GM12801 (cell line): Measurements from ENCODE around the gene CD200R1.

Experiments used
- CTCF ChIP-seq: IDR thresholded peaks from one replicate; pipeline ENCODE4 v1.5.1; 2011; ENCODE audit warnings: control low read depth; ENCODE audit not compliant: insufficient read length; ENCODE audit errors: extremely low read depth

Gene CD200R1

GRCh38 chr3:112974894-112975293 lies at the start of gene CD200R1:
Gene CD200R1, minus strand, starts transcription at chr3:112975103. Its CDS starts 246 bp downstream, at chr3:112974857.
- TF ChIP-seq CTCF, result no peak

DNA sequence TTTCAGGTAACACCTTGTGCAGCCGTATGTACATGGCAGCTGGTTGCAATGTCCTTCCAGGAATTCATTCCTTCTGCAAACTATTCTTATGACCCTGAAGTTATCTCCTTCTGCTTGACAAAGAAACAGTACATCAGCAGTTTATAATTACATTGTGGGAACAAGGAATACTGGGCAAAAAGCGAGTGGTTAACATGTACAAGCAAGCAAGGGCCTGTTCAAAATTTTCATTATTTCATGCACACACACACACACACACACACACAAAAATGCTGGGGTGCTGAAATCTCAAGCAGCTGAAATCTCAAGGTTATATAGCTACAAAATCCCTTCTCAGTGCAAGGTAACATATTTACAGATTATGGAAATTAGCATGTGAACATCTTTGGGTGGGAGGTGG lies 46.6 kb upstream of the CD200R1 start:
- TF ChIP-seq CTCF, result no peak

- no peak for TF ChIP-seq CTCF
Measured at GRCh38 chr3:113019182-113020137, 44.6 kb upstream of the CD200R1 start.

- no peak for TF ChIP-seq CTCF
Measured at GRCh38 chr3:113018536-113019181, 43.8 kb upstream of the CD200R1 start.

DNA sequence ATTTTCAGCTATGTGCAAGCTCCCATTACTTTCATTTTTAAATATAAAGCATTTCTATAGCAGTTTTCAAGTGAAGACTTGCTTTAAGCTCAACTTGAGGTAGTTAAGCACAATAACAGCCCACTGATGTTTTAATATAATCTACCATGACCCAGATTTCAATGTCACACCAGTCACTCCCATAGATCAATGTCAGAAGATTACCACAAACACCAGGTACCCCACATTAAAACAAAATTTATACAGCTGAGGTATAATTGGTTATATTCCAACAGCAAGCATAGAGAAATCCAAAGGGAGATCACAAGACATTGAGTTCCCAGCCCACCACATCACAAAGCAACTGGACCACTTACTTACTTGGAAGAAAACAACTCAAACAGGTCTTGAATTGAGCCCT lies 38.7 kb upstream of the CD200R1 start:
- TF ChIP-seq CTCF, result no peak

- TF ChIP-seq CTCF, result no peak
Measured at GRCh38 chr3:113008117-113008516, 33.2 kb upstream of the CD200R1 start.

GRCh38 chr3:113006359-113007056 lies 31.6 kb upstream of the CD200R1 start:
- no peak for TF ChIP-seq CTCF
